ENCODE measurements around the gene USP30.

- TF ChIP-seq CTCF (conservative IDR thresholded peaks at IDR 0.05; ENCODE audit: low read depth, low read length) (no peak), EZH2 (IDR thresholded peaks at IDR 0.05; ENCODE audit: borderline replicate concordance, low read depth, low read length, poor library complexity, severe bottlenecking) (no peak)
These were observed 57.5 kb downstream of the USP30 start for GRCh38 chr12:109109746-109110350.

Data from A673 (cell line).